ENCODE measurements around the gene SETD7.

Gene SETD7

DNA sequence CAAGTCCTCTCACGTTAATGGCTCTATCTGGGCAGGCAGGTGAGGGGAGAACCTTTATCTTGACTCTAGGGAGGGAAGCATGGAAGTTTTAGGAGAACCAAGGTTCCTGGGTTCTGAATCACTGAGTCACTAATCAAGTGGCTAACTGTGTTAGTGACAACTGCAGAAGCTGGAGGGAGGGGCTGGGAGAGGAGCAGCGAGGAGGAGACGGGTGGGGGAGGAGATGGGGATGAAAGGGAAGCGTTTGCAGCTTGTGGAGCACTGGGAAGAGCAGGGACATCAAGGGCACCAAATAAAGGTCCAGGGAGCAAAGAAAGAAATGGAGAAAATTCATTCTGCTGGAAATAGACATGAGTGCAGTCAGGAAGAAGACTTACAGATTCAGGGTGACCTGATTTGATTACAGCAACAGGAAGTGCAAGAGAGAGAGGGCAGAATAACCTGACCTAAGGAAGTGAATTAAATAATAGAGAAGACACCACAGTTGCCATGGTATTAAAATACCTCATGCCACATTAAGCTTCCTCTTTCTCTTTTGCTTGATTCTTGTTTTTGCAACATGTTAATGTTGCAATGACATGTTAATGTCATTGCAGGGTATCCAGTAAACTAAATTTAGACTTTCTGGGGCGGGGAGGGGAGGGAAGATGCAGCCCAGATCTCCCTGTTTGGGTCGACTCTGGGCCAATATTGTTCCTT is 4.5 kb upstream of the SETD7 start:
- no peak for TF ChIP-seq EZH2phosphoT487 (IDR thresholded peaks at IDR 0.05; ENCODE audit: borderline replicate concordance)
- peak overlapping the region; percentile 64 for H2AFZ ChIP-seq (ENCODE audit: low read length)
- no peaks in the 10 kb centered on the region for H3K27me3 ChIP-seq (ENCODE audit: insufficient read depth, low read length, poor library complexity, severe bottlenecking)
- no peaks in the 10 kb centered on the region for H3K36me3 ChIP-seq (ENCODE audit: insufficient read depth, low read length)
- no peaks in the 10 kb centered on the region for H3K9me2 ChIP-seq (replicated peaks; ENCODE audit: low read depth, low read length)
- H3K9me3 ChIP-seq (ENCODE audit: insufficient read depth, low read depth, low read length), result no peaks in the 10 kb centered on the region
- peak overlapping the region; percentile 3 for H3K4me3 ChIP-seq (ENCODE audit: low read length, poor library complexity, severe bottlenecking)
- H3K4me2 ChIP-seq (ENCODE audit: low read depth, low read length, poor library complexity, severe bottlenecking), result peak overlapping the region; percentile 38
- no peak overlapping the region for H3K9ac ChIP-seq (ENCODE audit: low read depth, low read length, poor library complexity, severe bottlenecking)
- no peaks in the 10 kb centered on the region for H4K20me1 ChIP-seq (ENCODE audit: insufficient read depth, low read length, poor library complexity, severe bottlenecking)
- H3K79me2 ChIP-seq (ENCODE audit: insufficient read depth, low read length), result no peaks in the 10 kb centered on the region
- peaks cover 11% of the 10 kb centered on the region for H3F3A ChIP-seq (ENCODE audit: low read depth)
- peaks cover 44% of the 10 kb centered on the region for H3K4me1 ChIP-seq (ENCODE audit: insufficient read depth, low read length, poor library complexity, severe bottlenecking)

DNA sequence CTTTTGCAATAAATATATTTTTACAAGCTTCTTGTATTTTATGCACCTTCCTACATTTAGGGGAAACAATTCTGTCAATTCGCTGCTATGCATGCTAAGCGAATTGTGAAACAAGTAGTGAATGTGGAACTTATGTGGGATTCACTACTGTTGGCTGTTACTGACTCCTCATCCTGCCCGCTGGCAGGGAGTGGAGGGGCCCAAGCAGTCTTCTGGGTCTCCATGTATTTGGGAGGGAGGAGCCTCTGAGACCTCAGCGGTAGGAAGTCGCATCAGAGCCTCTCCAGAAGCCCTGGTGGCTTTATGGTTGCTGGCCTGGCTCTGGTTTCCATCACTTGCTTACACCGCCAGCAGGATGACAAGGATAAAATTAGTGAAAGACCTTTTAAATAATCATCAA is 3.7 kb upstream of the SETD7 start:
- H3K4me3 ChIP-seq (ENCODE audit: low read length, poor library complexity, severe bottlenecking), result no peak overlapping the region
- no peaks in the 10 kb centered on the region for H3K36me3 ChIP-seq (ENCODE audit: insufficient read depth, low read length)
- peaks cover 11% of the 10 kb centered on the region for H3F3A ChIP-seq (ENCODE audit: low read depth)
- no peaks in the 10 kb centered on the region for H3K9me2 ChIP-seq (replicated peaks; ENCODE audit: low read depth, low read length)
- H2AFZ ChIP-seq (ENCODE audit: low read length), result no peak overlapping the region
- H4K20me1 ChIP-seq (ENCODE audit: insufficient read depth, low read length, poor library complexity, severe bottlenecking), result peaks cover 3% of the 10 kb centered on the region
- no peaks in the 10 kb centered on the region for H3K9me3 ChIP-seq (ENCODE audit: insufficient read depth, low read depth, low read length)
- no peaks in the 10 kb centered on the region for H3K27me3 ChIP-seq (ENCODE audit: insufficient read depth, low read length, poor library complexity, severe bottlenecking)
- H3K9ac ChIP-seq (ENCODE audit: low read depth, low read length, poor library complexity, severe bottlenecking), result no peak overlapping the region
- peaks cover 48% of the 10 kb centered on the region for H3K4me1 ChIP-seq (ENCODE audit: insufficient read depth, low read length, poor library complexity, severe bottlenecking)
- no peak overlapping the region for H3K4me2 ChIP-seq (ENCODE audit: low read depth, low read length, poor library complexity, severe bottlenecking)
- H3K79me2 ChIP-seq (ENCODE audit: insufficient read depth, low read length), result peaks cover 8% of the 10 kb centered on the region
- TF ChIP-seq, protein P1, sequence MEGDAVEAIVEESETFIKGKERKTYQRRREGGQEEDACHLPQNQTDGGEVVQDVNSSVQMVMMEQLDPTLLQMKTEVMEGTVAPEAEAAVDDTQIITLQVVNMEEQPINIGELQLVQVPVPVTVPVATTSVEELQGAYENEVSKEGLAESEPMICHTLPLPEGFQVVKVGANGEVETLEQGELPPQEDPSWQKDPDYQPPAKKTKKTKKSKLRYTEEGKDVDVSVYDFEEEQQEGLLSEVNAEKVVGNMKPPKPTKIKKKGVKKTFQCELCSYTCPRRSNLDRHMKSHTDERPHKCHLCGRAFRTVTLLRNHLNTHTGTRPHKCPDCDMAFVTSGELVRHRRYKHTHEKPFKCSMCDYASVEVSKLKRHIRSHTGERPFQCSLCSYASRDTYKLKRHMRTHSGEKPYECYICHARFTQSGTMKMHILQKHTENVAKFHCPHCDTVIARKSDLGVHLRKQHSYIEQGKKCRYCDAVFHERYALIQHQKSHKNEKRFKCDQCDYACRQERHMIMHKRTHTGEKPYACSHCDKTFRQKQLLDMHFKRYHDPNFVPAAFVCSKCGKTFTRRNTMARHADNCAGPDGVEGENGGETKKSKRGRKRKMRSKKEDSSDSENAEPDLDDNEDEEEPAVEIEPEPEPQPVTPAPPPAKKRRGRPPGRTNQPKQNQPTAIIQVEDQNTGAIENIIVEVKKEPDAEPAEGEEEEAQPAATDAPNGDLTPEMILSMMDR (conservative IDR thresholded peaks at IDR 0.05; ENCODE audit: low read length), result no peak
- TF ChIP-seq EZH2phosphoT487 (IDR thresholded peaks at IDR 0.05; ENCODE audit: borderline replicate concordance), result no peak

DNA sequence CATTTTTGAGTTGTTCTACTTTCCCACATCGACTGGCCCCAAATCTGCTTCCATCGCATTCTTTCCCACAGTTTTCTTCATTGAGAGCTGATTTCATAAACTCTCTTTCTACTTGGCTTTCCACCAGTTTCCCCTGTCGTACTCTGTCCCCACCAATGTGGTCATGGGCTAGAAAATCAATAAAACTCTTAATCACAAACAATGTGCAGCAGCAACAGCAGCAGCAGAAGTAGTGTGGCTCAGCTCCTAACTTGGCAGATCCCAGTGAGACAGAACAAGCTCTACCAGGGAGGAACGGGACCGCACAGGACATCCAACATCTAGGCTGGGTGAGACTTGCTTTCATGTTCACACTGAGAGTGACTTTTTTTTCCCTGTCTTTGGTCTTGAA is 3.1 kb upstream of the SETD7 start:
- Histone ChIP-seq H3K4me3 (ENCODE audit: low read length, poor library complexity, severe bottlenecking) (no peak overlapping the region), H3K79me2 (ENCODE audit: insufficient read depth, low read length) (peaks cover 14% of the 10 kb centered on the region), H3K9me3 (ENCODE audit: insufficient read depth, low read depth, low read length) (no peaks in the 10 kb centered on the region), H3K9ac (ENCODE audit: low read depth, low read length, poor library complexity, severe bottlenecking) (no peak overlapping the region), H3K27me3 (ENCODE audit: insufficient read depth, low read length, poor library complexity, severe bottlenecking) (no peaks in the 10 kb centered on the region), H4K20me1 (ENCODE audit: insufficient read depth, low read length, poor library complexity, severe bottlenecking) (peaks cover 9% of the 10 kb centered on the region), H3K36me3 (ENCODE audit: insufficient read depth, low read length) (no peaks in the 10 kb centered on the region), H3K4me1 (ENCODE audit: insufficient read depth, low read length, poor library complexity, severe bottlenecking) (peaks cover 54% of the 10 kb centered on the region), H3K9me2 (replicated peaks; ENCODE audit: low read depth, low read length) (no peaks in the 10 kb centered on the region), H3K4me2 (ENCODE audit: low read depth, low read length, poor library complexity, severe bottlenecking) (no peak overlapping the region), H3F3A (ENCODE audit: low read depth) (peaks cover 11% of the 10 kb centered on the region), H2AFZ (ENCODE audit: low read length) (no peak overlapping the region)
- TF ChIP-seq EZH2phosphoT487 (IDR thresholded peaks at IDR 0.05; ENCODE audit: borderline replicate concordance), result no peak
- TF ChIP-seq, protein P1 (conservative IDR thresholded peaks at IDR 0.05; ENCODE audit: low read length), result no peak
